Mesenteric fat pad (tissue), 1 donor: Measurements from ENCODE around the gene NCOA5. TPM values are rescaled to one million over a fixed set of nuclear protein-coding genes. Genes with fewer than 3 reads are reported as not detected.
A peak's percentile ranks its signal among the peaks of the same experiment; 100 is the strongest.

Experiments used
- DNase-seq: peaks from one replicate; pipeline ENCODE4 v3.0.0-alpha.2; 2020; ENCODE audit warnings: low spot score
- total RNA-seq: library from RNA; stranded (reverse); fragmentation: NEBNext Ultra II Directional; extraction: Animal tissue kit (Norgen Biotek cat#: 25700); gene quantifications from one replicate; pipeline ENCODE4 v1.2.1, GENCODE V29; 2021
- donor health status: DM: yes; HTN: yes; CAD: no.

NCOA5 gene
- total RNA-seq, 1 donor from 2014 or later = 23.3 TPM

- no peak for DNase-seq
These were observed 26.6 kb downstream of the NCOA5 start for GRCh38 chr20:46063151-46063550.

GRCh38 chr20:46062621-46063020, 27.1 kb downstream of the NCOA5 start:
- DNase-seq = no peak

DNA sequence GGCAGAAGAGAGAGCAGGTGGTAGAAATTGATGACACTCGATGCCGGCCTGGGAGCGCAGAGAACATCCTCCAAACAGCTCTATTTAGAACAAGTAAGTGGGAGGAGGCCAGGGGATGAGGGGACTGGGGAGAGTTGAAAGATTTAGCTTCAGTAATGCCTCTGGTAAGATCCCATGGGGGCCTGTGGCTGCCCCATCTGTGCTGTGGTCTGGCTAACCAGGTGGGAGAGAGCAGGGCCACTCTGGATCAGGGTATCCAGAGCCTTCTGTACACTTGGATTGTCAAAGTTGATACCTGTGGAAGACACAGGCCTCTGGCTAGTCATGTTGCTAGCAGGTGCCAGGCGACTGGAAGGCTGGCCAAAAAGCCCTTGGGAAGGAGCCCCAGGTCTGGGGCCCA, 27.6 kb downstream of the NCOA5 start:
- DNase-seq = no peak

GRCh38 chr20:46060975-46061374, 28.8 kb downstream of the NCOA5 start:
- DNase-seq = no peak

- no peak for DNase-seq
These were observed 29.4 kb downstream of the NCOA5 start for GRCh38 chr20:46060301-46060881.

- DNase-seq = no peak
These were observed 31.0 kb downstream of the NCOA5 start for GRCh38 chr20:46058599-46059281.

- no peak for DNase-seq
These were observed 31.7 kb downstream of the NCOA5 start for GRCh38 chr20:46057856-46058598.

DNA sequence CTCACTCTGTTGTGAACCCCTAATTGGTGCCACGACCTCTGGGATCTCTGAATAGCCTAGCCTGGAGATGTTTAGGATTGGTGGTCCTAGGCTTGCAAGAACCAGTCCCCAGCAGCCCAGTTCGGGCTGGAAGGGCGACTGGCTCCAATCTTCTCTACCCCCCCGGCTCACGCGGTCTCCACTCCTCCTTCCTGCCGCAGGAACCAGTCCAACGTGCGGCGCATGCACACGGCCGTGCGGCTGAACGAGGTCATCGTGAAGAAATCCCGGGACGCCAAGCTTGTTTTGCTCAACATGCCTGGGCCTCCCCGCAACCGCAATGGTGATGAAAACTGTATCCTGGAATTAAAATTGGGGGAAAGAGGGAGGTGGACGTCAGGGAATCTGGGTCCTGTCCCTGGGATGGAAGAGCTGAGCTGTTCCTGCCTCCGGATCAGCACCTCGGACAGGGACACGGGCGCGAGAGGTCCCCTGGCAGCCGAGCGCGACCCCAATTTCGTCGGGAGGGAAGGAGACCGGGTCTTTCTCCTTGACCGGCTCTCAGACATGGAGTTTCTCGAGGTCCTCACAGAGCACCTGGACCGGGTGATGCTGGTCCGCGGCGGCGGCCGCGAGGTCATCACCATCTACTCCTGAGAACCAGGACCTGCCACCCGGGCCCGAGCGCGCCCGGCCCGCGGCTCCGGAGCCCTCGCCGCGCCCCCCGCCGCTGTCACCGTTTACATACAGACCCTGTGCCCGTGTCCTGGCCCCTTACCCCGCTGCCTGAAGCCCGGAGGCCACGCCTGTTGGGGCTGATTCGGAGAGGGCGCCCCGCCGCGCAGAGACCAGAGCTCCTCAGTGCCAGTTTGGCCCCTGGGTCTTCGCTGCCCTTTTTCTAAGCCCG, 32.5 kb downstream of the NCOA5 start:
- DNase-seq = no peak

GRCh38 chr20:46056027-46056833, 33.5 kb downstream of the NCOA5 start:
- DNase-seq = no peak

- DNase-seq = no peak
These were observed 34.5 kb downstream of the NCOA5 start for GRCh38 chr20:46055269-46055668.

DNA sequence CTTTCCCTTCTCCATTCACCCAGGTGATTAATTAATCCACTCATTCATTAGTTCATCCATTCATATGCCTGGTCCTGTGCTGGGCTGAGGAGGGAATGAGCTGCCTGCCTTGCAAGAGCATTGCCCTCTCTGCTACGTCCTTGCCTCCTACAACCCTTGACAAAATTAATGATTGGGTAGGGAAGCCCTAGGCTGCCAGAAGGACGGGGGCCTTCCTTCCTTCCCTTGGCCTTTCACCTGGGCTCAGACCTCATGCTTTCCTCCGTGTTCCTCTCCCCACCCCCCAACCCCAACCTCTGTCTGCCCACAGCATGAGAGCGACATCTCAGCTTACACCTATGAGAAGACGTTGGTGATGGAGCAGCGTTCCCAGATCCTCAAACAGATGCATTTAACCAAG, 35.2 kb downstream of the NCOA5 start:
- peak; percentile 62 for DNase-seq

DNA sequence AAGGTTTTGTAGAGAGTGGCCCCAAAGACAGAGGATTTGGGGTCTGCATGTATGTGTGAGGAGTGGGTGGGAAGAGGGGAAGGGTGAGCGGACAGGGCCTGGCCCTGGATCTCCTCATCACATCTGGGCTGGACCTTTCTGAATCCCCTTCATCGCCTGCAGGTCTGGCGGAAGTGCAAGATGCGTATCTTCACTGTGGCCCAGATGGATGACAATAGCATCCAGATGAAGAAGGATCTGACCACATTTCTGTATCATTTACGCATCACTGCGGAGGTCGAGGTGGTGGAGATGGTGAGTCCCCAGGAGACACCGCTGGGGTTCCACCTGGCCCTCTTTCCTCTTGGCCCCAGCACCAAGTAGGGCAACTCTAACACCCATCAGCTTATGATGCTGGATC, 36.3 kb downstream of the NCOA5 start:
- DNase-seq = peak; percentile 59

DNA sequence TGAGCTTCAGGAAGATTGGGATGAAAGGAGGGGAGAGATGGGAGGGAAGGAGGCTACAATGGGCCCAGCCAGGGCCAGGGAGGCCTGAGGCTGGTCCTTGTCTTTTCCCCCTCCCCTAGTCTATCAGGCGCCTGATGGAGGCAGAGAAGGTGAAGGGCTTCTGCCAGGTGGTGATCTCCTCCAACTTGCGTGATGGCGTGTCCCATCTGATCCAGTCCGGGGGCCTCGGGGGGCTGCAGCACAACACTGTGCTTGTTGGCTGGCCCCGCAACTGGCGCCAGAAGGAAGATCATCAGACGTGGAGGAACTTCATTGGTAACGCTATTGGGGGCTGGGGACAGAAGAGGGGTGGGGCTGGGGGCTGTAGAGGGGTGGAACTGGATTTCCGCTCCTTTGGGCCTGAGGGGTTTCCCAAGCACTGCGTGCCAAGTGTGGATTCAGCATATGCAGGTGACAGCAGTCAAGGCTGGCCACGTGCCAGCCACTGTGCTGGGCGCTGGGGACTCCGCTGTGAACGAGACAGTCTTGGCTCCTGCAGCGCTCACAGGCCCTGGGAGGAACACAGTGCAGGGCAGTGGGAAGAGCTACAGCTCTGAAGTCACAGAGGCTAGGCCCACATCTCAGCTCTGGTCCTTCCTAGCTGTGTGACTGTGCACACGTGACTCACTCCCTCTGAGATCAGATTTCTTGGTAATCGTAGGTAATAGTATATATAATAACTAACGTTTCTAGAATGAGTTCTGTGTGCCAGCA, 38.0 kb downstream of the NCOA5 start:
- peak; percentile 78 for DNase-seq

- no peak for DNase-seq
These were observed 38.9 kb downstream of the NCOA5 start for GRCh38 chr20:46050885-46051284.

DNA sequence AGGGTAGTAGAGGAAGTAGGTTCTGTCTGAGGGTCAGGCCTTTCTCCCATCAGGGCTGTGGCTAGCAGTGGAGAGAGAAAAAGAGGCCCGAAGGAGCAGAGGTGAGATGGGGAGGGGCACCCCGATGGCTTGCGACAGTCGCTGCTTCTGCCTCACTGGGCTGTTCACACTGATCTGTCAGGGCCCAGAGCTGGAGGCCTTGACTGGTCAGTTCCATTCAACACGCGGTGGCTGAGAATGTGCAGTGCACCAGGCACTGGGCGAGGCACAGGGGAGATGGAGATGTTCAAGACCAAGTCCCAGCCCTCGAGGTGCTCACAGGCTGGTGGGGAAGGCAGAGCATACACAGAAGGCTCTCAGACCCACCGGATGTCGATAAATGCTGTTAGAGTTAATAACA, 39.3 kb downstream of the NCOA5 start:
- DNase-seq = no peak

- no peak for DNase-seq
These were observed 39.9 kb downstream of the NCOA5 start for GRCh38 chr20:46049815-46050214.

DNA sequence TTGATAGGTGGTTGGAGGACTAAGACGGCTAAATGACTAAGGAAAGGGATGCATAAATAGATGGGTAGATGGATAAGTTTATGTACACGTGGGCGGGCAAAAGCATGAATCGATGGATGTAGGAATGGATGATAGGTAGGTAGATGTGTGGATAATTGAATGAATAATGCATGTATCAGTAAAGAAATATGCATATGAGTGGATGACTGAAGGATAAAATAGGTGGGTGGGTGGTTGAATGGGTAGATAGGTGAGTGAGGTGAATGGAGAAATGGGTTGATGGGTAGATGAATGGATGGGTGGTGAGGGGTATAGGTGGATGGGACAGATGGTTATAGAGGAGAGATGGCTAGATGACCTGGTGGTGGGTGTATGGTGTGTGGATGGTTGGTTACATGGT, 40.6 kb downstream of the NCOA5 start:
- no peak for DNase-seq

DNA sequence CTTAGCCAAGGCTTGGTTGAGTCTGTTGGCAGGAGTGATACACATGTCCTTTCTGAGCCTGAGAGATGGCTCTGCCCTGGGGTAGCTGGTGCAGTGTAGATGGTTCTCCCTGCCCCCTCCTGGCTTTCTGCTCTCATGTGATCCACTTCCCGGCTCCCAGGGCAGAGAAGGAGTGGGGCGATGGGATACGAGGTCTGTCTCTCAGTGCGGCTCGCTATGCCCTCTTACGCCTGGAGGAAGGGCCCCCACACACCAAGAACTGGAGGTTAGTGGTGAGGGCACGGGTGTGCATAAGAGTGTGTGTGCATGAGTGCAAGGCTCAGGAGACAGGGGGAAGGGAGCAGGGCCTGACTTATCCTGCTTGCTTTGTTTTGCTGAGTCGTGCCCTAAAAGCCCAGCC, 41.9 kb downstream of the NCOA5 start:
- no peak for DNase-seq

GRCh38 chr20:46046588-46047310, 43.0 kb downstream of the NCOA5 start:
- no peak for DNase-seq
